ENCODE data around the gene PEPD.

PEPD gene

DNA sequence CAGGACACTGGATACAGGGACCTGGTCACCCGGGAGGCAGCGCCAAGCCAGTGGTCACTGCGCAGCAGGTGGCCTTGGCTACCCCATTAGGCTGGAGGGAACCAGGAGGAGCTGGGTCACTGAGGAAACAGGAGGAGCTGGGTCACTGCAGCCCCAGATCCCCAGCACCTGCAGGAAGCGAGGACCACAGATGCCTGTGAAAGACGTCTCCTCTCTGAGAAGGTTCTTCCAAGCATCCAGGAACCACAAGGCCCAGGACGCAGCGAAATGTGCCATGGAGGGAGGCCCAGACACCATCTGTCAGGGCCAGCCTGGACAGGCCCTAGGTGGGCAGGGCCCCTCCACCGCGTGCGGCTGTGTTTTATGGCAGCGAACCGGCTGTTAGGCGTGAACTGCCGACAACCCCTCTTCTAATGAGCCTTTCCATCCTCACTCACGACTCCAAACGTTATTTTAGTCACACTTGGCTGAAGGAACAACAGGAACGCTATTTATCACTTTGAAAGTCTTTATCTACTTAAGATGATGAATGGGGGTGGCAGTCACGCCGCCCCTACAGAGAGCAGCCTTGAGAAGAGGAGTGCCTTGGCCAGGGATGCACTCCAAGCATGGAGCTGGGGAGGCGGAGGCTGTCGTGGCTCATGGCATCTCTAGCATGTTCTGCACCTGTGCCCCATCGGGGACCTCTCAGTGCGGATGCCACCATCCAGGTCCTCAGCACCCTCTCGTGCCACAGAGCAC is 94.8 kb downstream of the PEPD start:
- H4K8ac ChIP-seq (ENCODE audit: low read depth, low read length): no peak overlapping the region
- H3K4me1 ChIP-seq (ENCODE audit: control insufficient read depth in 2 of 2, insufficient read depth in 1 of 2, low read depth in 1 of 2, low read length in 2 of 2): no peaks in the 10 kb centered on the region
- DNase-seq (ENCODE audit: low spot score): no peak
- peak overlapping the region; percentile 60 for H3K18ac ChIP-seq (ENCODE audit: low read length)
- no CpG with 5 or more reads among the region's 24 CpGs for WGBS, 2 donors (ENCODE audit: extremely low coverage in 2 of 2, insufficient read length in 2 of 2, insufficient replicate concordance in 1 of 2)
- no peaks in the 10 kb centered on the region for H3K9me3 ChIP-seq (replicated peaks in 1 of 2; ENCODE audit: control insufficient read depth in 2 of 2, insufficient read depth in 1 of 2, low read depth in 1 of 2, low read length in 2 of 2)
- H3K79me1 ChIP-seq (ENCODE audit: low read depth, low read length): no peaks in the 10 kb centered on the region
- H4K91ac ChIP-seq (ENCODE audit: low read depth, low read length, poor library complexity): no peak overlapping the region
- H3K23ac ChIP-seq (ENCODE audit: low read depth, low read length, poor library complexity): peak overlapping the region; percentile 3
- peak overlapping the region; percentile 1 for H3K9ac ChIP-seq (ENCODE audit: low read depth, low read length, poor library complexity)
- H2BK5ac ChIP-seq (ENCODE audit: low read length): no peak overlapping the region
- no peak overlapping the region for H3K4me2 ChIP-seq (ENCODE audit: insufficient read depth, low read length, poor library complexity, severe bottlenecking)
- H2BK120ac ChIP-seq (ENCODE audit: low read depth, low read length): no peak overlapping the region
- no peak overlapping the region for H3K14ac ChIP-seq (ENCODE audit: low read length)
- H2BK12ac ChIP-seq (ENCODE audit: low read length): no peak overlapping the region
- H2BK15ac ChIP-seq (ENCODE audit: low read length): no peak overlapping the region
- no peak overlapping the region for H3K4me3 ChIP-seq (ENCODE audit: low read length in 2 of 2)
- no peak overlapping the region for H2AFZ ChIP-seq (ENCODE audit: low read length)
- no peak overlapping the region for H2AK5ac ChIP-seq (ENCODE audit: low read depth, low read length)
- no peak overlapping the region for H3K27ac ChIP-seq (replicated peaks; ENCODE audit: low read length)
- no peaks in the 10 kb centered on the region for H3K27me3 ChIP-seq (ENCODE audit: control insufficient read depth in 3 of 3, insufficient read depth in 3 of 3, low read depth in 1 of 3, low read length in 3 of 3)
- no peak overlapping the region for H3K4ac ChIP-seq (ENCODE audit: low read length)
- no peaks in the 10 kb centered on the region for H3K36me3 ChIP-seq (replicated peaks in 1 of 2; ENCODE audit: control insufficient read depth in 2 of 2, insufficient read depth in 2 of 2, low read length in 2 of 2)

DNA sequence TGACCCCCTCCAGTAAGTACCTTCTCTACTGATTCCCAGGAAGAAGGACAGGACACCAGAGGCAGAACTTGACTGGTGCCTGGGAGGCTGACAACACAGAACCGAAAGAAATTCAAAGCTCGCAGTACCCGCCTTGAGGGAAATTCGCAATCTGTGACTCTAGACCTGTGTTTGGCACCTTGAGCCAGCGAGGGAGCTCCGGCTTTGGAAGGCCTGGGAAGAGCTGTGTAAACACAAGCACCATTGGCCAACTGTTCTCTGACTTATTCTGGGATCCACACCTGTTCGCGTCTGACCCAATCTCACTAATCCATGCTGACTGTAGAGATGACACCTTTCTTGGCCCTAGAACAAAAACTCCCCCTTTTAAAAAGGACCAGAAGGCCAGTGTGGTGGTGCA is 97.4 kb downstream of the PEPD start:
- H4K8ac ChIP-seq (ENCODE audit: low read depth, low read length): no peak overlapping the region
- no peaks in the 10 kb centered on the region for H3K27me3 ChIP-seq (ENCODE audit: control insufficient read depth in 3 of 3, insufficient read depth in 3 of 3, low read depth in 1 of 3, low read length in 3 of 3)
- H3K4me1 ChIP-seq (ENCODE audit: control insufficient read depth in 2 of 2, insufficient read depth in 1 of 2, low read depth in 1 of 2, low read length in 2 of 2): peaks cover 2 to 5% of the 10 kb centered on the region in 2 donors
- no peak overlapping the region for H3K14ac ChIP-seq (ENCODE audit: low read length)
- no peak overlapping the region for H3K18ac ChIP-seq (ENCODE audit: low read length)
- no peak overlapping the region for H2BK15ac ChIP-seq (ENCODE audit: low read length)
- H3K9me3 ChIP-seq (replicated peaks in 1 of 2; ENCODE audit: control insufficient read depth in 2 of 2, insufficient read depth in 1 of 2, low read depth in 1 of 2, low read length in 2 of 2): no peaks in the 10 kb centered on the region
- H4K91ac ChIP-seq (ENCODE audit: low read depth, low read length, poor library complexity): no peak overlapping the region
- no peak overlapping the region for H3K4me3 ChIP-seq (ENCODE audit: low read length in 2 of 2)
- H2BK5ac ChIP-seq (ENCODE audit: low read length): no peak overlapping the region
- WGBS, 2 donors (ENCODE audit: extremely low coverage in 2 of 2, insufficient read length in 2 of 2, insufficient replicate concordance in 1 of 2): no CpG with 5 or more reads among the region's 8 CpGs
- H2AFZ ChIP-seq (ENCODE audit: low read length): no peak overlapping the region
- H3K79me1 ChIP-seq (ENCODE audit: low read depth, low read length): no peaks in the 10 kb centered on the region
- H3K4me2 ChIP-seq (ENCODE audit: insufficient read depth, low read length, poor library complexity, severe bottlenecking): no peak overlapping the region
- no peak overlapping the region for H3K23ac ChIP-seq (ENCODE audit: low read depth, low read length, poor library complexity)
- no peaks in the 10 kb centered on the region for H3K36me3 ChIP-seq (replicated peaks in 1 of 2; ENCODE audit: control insufficient read depth in 2 of 2, insufficient read depth in 2 of 2, low read length in 2 of 2)
- H3K4ac ChIP-seq (ENCODE audit: low read length): no peak overlapping the region
- DNase-seq (ENCODE audit: low spot score): no peak
- H2BK12ac ChIP-seq (ENCODE audit: low read length): no peak overlapping the region
- H3K9ac ChIP-seq (ENCODE audit: low read depth, low read length, poor library complexity): no peak overlapping the region
- H2AK5ac ChIP-seq (ENCODE audit: low read depth, low read length): no peak overlapping the region
- no peak overlapping the region for H3K27ac ChIP-seq (replicated peaks; ENCODE audit: low read length)
- no peak overlapping the region for H2BK120ac ChIP-seq (ENCODE audit: low read depth, low read length)

DNA sequence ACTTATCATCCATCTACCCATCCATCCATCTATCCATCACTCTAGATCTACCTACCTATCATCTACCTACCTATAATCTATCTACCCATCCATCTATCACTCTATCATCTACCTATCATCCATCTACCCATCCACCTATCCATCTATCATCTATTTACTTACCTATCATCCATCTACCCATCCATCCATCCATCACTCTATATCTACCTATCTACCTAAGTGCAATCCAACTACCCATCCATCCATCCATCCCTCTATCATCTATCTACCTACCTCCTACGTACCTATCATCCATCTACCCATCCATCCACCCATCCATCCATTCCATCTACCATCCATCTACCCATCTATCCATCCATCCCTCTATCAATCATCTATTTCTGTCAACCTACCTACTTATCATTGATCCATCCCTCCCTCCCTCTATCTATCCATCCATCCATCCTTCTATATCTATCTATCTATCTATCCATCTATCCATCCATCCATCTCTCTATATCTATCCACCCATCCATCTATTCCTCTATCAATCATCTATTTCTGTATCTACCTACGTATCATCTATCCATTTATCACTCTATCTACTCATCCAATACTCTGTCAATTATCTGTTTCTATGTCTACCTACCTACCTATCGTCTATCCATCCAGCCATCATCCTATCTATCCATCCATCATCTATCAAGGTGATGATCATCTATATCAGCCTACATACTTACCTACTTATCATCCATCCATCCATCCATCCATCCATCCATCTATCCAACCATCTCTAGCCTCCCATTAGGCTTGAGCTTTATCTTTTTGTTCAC is 99.0 kb downstream of the PEPD start:
- no peak overlapping the region for H3K27ac ChIP-seq (replicated peaks; ENCODE audit: low read length)
- H2BK12ac ChIP-seq (ENCODE audit: low read length): no peak overlapping the region
- H3K4ac ChIP-seq (ENCODE audit: low read length): no peak overlapping the region
- H3K14ac ChIP-seq (ENCODE audit: low read length): no peak overlapping the region
- H3K18ac ChIP-seq (ENCODE audit: low read length): no peak overlapping the region
- H2AK5ac ChIP-seq (ENCODE audit: low read depth, low read length): no peak overlapping the region
- H4K91ac ChIP-seq (ENCODE audit: low read depth, low read length, poor library complexity): no peak overlapping the region
- no peak overlapping the region for H2BK5ac ChIP-seq (ENCODE audit: low read length)
- H3K23ac ChIP-seq (ENCODE audit: low read depth, low read length, poor library complexity): no peak overlapping the region
- no peak overlapping the region for H4K8ac ChIP-seq (ENCODE audit: low read depth, low read length)
- H2BK120ac ChIP-seq (ENCODE audit: low read depth, low read length): no peak overlapping the region
- H3K4me2 ChIP-seq (ENCODE audit: insufficient read depth, low read length, poor library complexity, severe bottlenecking): no peak overlapping the region
- no peaks in the 10 kb centered on the region for H3K79me1 ChIP-seq (ENCODE audit: low read depth, low read length)
- H2BK15ac ChIP-seq (ENCODE audit: low read length): no peak overlapping the region
- no peaks in the 10 kb centered on the region for H3K36me3 ChIP-seq (replicated peaks in 1 of 2; ENCODE audit: control insufficient read depth in 2 of 2, insufficient read depth in 2 of 2, low read length in 2 of 2)
- H3K4me1 ChIP-seq (ENCODE audit: control insufficient read depth in 2 of 2, insufficient read depth in 1 of 2, low read depth in 1 of 2, low read length in 2 of 2): peaks cover 2 to 5% of the 10 kb centered on the region in 2 donors
- H3K27me3 ChIP-seq (ENCODE audit: control insufficient read depth in 3 of 3, insufficient read depth in 3 of 3, low read depth in 1 of 3, low read length in 3 of 3): no peaks in the 10 kb centered on the region
- no peak overlapping the region for H3K9ac ChIP-seq (ENCODE audit: low read depth, low read length, poor library complexity)
- H3K4me3 ChIP-seq (ENCODE audit: low read length in 2 of 2): no peak overlapping the region
- DNase-seq (ENCODE audit: low spot score): no peak
- H2AFZ ChIP-seq (ENCODE audit: low read length): no peak overlapping the region
- 100% methylated on average over 2 to 3 of the region's 3 CpGs for WGBS, 2 donors (ENCODE audit: extremely low coverage in 2 of 2, insufficient read length in 2 of 2, insufficient replicate concordance in 1 of 2)
- no peaks in the 10 kb centered on the region for H3K9me3 ChIP-seq (replicated peaks in 1 of 2; ENCODE audit: control insufficient read depth in 2 of 2, insufficient read depth in 1 of 2, low read depth in 1 of 2, low read length in 2 of 2)

DNA sequence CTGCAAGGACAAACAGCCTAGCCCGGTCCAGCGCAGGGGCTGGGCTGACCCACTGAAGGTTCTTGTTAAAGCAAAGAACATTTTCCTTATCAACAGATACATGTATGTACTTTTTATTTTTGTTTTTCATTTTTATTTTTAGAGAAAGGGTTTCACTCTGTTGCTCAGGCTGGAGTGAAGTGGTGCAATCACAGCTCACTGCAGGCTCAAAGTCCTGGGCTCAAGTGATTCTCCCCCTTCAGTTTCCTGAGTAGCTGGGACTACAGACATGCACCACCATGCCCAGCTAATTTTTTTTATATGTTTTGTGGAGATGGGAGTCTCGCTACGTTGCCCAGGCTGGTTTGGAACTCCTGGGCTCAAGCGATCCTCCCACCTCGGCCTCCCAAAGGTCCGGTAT is 100.2 kb downstream of the PEPD start:
- Histone ChIP-seq H3K79me1 (ENCODE audit: low read depth, low read length) (no peaks in the 10 kb centered on the region), H4K91ac (ENCODE audit: low read depth, low read length, poor library complexity) (no peak overlapping the region), H3K14ac (ENCODE audit: low read length) (no peak overlapping the region), H2BK120ac (ENCODE audit: low read depth, low read length) (no peak overlapping the region), H2BK15ac (ENCODE audit: low read length) (no peak overlapping the region), H2AFZ (ENCODE audit: low read length) (no peak overlapping the region), H3K27me3 (ENCODE audit: control insufficient read depth in 3 of 3, insufficient read depth in 3 of 3, low read depth in 1 of 3, low read length in 3 of 3) (no peaks in the 10 kb centered on the region), H2BK5ac (ENCODE audit: low read length) (no peak overlapping the region), H2AK5ac (ENCODE audit: low read depth, low read length) (no peak overlapping the region), H2BK12ac (ENCODE audit: low read length) (no peak overlapping the region), H3K4me3 (ENCODE audit: low read length in 2 of 2) (no peak overlapping the region), H3K4me2 (ENCODE audit: insufficient read depth, low read length, poor library complexity, severe bottlenecking) (no peak overlapping the region), H3K9ac (ENCODE audit: low read depth, low read length, poor library complexity) (no peak overlapping the region), H4K8ac (ENCODE audit: low read depth, low read length) (no peak overlapping the region), H3K9me3 (replicated peaks in 1 of 2; ENCODE audit: control insufficient read depth in 2 of 2, insufficient read depth in 1 of 2, low read depth in 1 of 2, low read length in 2 of 2) (no peaks in the 10 kb centered on the region), H3K4me1 (ENCODE audit: control insufficient read depth in 2 of 2, insufficient read depth in 1 of 2, low read depth in 1 of 2, low read length in 2 of 2) (peaks cover 2 to 5% of the 10 kb centered on the region in 2 donors), H3K27ac (replicated peaks; ENCODE audit: low read length) (no peak overlapping the region), H3K36me3 (replicated peaks in 1 of 2; ENCODE audit: control insufficient read depth in 2 of 2, insufficient read depth in 2 of 2, low read length in 2 of 2) (no peaks in the 10 kb centered on the region), H3K4ac (ENCODE audit: low read length) (no peak overlapping the region), H3K23ac (ENCODE audit: low read depth, low read length, poor library complexity) (no peak overlapping the region), H3K18ac (ENCODE audit: low read length) (no peak overlapping the region)
- no CpG with 5 or more reads among the region's 7 CpGs for WGBS, 2 donors (ENCODE audit: extremely low coverage in 2 of 2, insufficient read length in 2 of 2, insufficient replicate concordance in 1 of 2)
- DNase-seq (ENCODE audit: low spot score): no peak

Measured in neuronal stem cell (in vitro differentiated cells).